Measurements from ENCODE around the gene TNNT3. TPM values are rescaled to one million over a fixed set of nuclear protein-coding genes. Genes with fewer than 3 reads are reported as not detected.

Gene TNNT3
- total and polyA plus RNA-seq, 2 of the 4 experiments (the other 2 are of a cell fraction) = not detected

- no peak overlapping the region for H2BK5ac ChIP-seq (ENCODE audit: low read depth, low read length, poor library complexity, severe bottlenecking)
- H4K20me1 ChIP-seq (ENCODE audit: insufficient read depth, low read length) = no peaks in the 10 kb centered on the region
- no peak overlapping the region for H2BK20ac ChIP-seq (ENCODE audit: low read depth, low read length)
- no peak overlapping the region for H2AK5ac ChIP-seq (ENCODE audit: low read depth, low read length)
- no peak overlapping the region for H2AK9ac ChIP-seq (replicated peaks; ENCODE audit: low read depth, low read length, poor library complexity)
- H3K9ac ChIP-seq (ENCODE audit: low read depth, low read length) = no peak overlapping the region
- intact Hi-C loops (cut with micrococcal nuclease) (no loop called here), dilution Hi-C loops (cut with HindIII; ENCODE audit: low sequenced_read_pairs, unreplicated experiment) (no loop called here), in situ Hi-C loops (cut with MboI; ENCODE audit: low sequenced_read_pairs) (no loop called here)
- no peak overlapping the region for H2BK120ac ChIP-seq (ENCODE audit: low read depth, low read length)
- no peaks in the 10 kb centered on the region for H3K9me1 ChIP-seq (ENCODE audit: insufficient read depth, low read length)
- H3K4me2 ChIP-seq (ENCODE audit: low read depth, low read length) = no peak overlapping the region
- ChIA-PET POLR2A (ENCODE audit: unreplicated experiment) (no interaction called here), CTCF (interaction anchor here (0.9 to 1.5 kb wide), 2 partner anchors 35 to 123 kb away, joined by 3 read pairs; no protein-coding TSS in a partner anchor)
- TF ChIP-seq CHD1 (IDR thresholded peaks at IDR 0.05; ENCODE audit: low read depth, low read length) (no peak), CEBPB (IDR thresholded peaks at IDR 0.05; ENCODE audit: low read depth, low read length) (no peak), POLR2A (IDR thresholded peaks at IDR 0.05; ENCODE audit: low read depth, low read length) (no peak), FOS (IDR thresholded peaks at IDR 0.05; ENCODE audit: low read depth, low read length) (no peak), BHLHE40 (IDR thresholded peaks at IDR 0.05; ENCODE audit: low read depth, low read length) (no peak), RCOR1 (IDR thresholded peaks at IDR 0.05; ENCODE audit: insufficient replicate concordance, low read length) (no peak), MXI1 (IDR thresholded peaks at IDR 0.05; ENCODE audit: borderline replicate concordance, low read depth, low read length) (no peak), NFE2L2 (IDR thresholded peaks at IDR 0.05; ENCODE audit: low read depth, low read length) (no peak), CTCF (conservative IDR thresholded peaks at IDR 0.05; ENCODE audit: low read depth, low read length) (no peak), SMC3 (IDR thresholded peaks at IDR 0.05; ENCODE audit: low read depth, low read length) (no peak), RAD21 (IDR thresholded peaks at IDR 0.05; ENCODE audit: low read length) (no peak), MAFK (IDR thresholded peaks at IDR 0.05; ENCODE audit: low read depth, low read length) (no peak), RFX5 (IDR thresholded peaks at IDR 0.05; ENCODE audit: low read depth, low read length) (no peak), MAZ (IDR thresholded peaks at IDR 0.05; ENCODE audit: borderline replicate concordance, low read depth, low read length) (no peak)
- TF ChIP-seq, protein P1, sequence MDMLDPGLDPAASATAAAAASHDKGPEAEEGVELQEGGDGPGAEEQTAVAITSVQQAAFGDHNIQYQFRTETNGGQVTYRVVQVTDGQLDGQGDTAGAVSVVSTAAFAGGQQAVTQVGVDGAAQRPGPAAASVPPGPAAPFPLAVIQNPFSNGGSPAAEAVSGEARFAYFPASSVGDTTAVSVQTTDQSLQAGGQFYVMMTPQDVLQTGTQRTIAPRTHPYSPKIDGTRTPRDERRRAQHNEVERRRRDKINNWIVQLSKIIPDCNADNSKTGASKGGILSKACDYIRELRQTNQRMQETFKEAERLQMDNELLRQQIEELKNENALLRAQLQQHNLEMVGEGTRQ (IDR thresholded peaks at IDR 0.05; ENCODE audit: low read depth, low read length) = no peak
- H3K4ac ChIP-seq (ENCODE audit: low read depth, low read length) = no peak overlapping the region
- H3K4me1 ChIP-seq (ENCODE audit: control insufficient read depth, insufficient read depth, low read length) = peaks cover 3% of the 10 kb centered on the region; the same call in 1 of the 2 replicates
- H3K79me1 ChIP-seq (ENCODE audit: low read depth in 1 of 2, low read length in 2 of 2) = no peaks in the 10 kb centered on the region
- no peak overlapping the region for H2AFZ ChIP-seq (replicated peaks; ENCODE audit: low read length, poor library complexity)
- H3K27me3 ChIP-seq (ENCODE audit: control insufficient read depth, insufficient read depth, low read length) = peaks cover 6% of the 10 kb centered on the region; the same call in 1 of the 2 replicates
- no peak overlapping the region for H4K91ac ChIP-seq (ENCODE audit: insufficient read depth, low read depth, low read length)
- H2BK15ac ChIP-seq (ENCODE audit: low read depth, low read length) = no peak overlapping the region
- H3K56ac ChIP-seq (ENCODE audit: extremely low read depth, insufficient read depth, low read length) = no peak overlapping the region
- no peak overlapping the region for H4K8ac ChIP-seq (ENCODE audit: low read depth in 2 of 2, low read length in 2 of 2)
- H3K18ac ChIP-seq (ENCODE audit: low read depth, low read length) = no peak overlapping the region
- no peak overlapping the region for H3K14ac ChIP-seq (replicated peaks; ENCODE audit: low read depth, low read length)
- no peak overlapping the region for H3K23ac ChIP-seq (ENCODE audit: low read depth, low read length)
- ATAC-seq (ENCODE audit: low read depth) = no peak
- H3K4me3 ChIP-seq (ENCODE audit: insufficient read depth, low read depth, low read length) = no peak overlapping the region
- H3K36me3 ChIP-seq (ENCODE audit: control insufficient read depth, insufficient read depth, low read length) = no peaks in the 10 kb centered on the region
- no peak overlapping the region for H4K5ac ChIP-seq (ENCODE audit: low read depth, low read length)
- H3K9me3 ChIP-seq (ENCODE audit: control insufficient read depth, insufficient read depth, low read length) = no peaks in the 10 kb centered on the region
- no peak for DNase-seq
- 82% methylated on average over 10 of the region's 33 CpGs; no CpG with 5 or more reads in 1 of the 2 experiments for WGBS, 2 experiments (ENCODE audit: extremely low coverage in 2 of 2, insufficient read length in 1 of 2)
- H3K27ac ChIP-seq (ENCODE audit: insufficient read depth, low read length) = no peak overlapping the region
- BruUV-seq (replicated peaks) = no TSS peak
Measured at GRCh38 chr11:1877211-1878136, 42.0 kb upstream of the TNNT3 start.

All from IMR-90 (cell line).